PC-3 (cell line): ENCODE data around the gene AIFM1.

Source experiments
- CTCF ChIP-seq: fragments of 300-600 bp; sonication (generic); conservative IDR thresholded peaks from 2 replicates; pipeline ENCODE4 v1.5.1; 2017; ENCODE audit warnings: antibody characterized with exemption, low read depth, mild to moderate bottlenecking, low read length
- EZH2 ChIP-seq: fragments of 300-600 bp; sonication (generic); IDR thresholded peaks from one replicate; pipeline ENCODE4 v1.6.1; 2017; ENCODE audit warnings: antibody characterized with exemption, mild to moderate bottlenecking, low read length; ENCODE audit not compliant: unreplicated experiment

- TF ChIP-seq EZH2 = no peak
- no peak for TF ChIP-seq CTCF
Observed at GRCh38 chrX:130170752-130171445, 5.3 kb upstream of the AIFM1 start.
